Stomach smooth muscle (tissue), 2 donors: Measurements from ENCODE around the gene COL27A1.

Experiments
- H3K27ac ChIP-seq: one replicate; pipeline ENCODE4 v1.7.0; 2013; ENCODE audit warnings: mild to moderate bottlenecking, low read length, inconsistent platforms
- H3K27me3 ChIP-seq, 2 donors: one replicate each; pipeline ENCODE4 v1.7.0; 2013; ENCODE audit warnings: low read length in 2 of 2; ENCODE audit not compliant: insufficient read depth in 2 of 2, control insufficient read depth in 1 of 2
- H3K36me3 ChIP-seq, 2 donors: one replicate each; pipeline ENCODE4 v1.7.0; 2013; ENCODE audit warnings: low read length in 2 of 2; ENCODE audit not compliant: control insufficient read depth in 2 of 2, insufficient read depth in 2 of 2
- H3K4me1 ChIP-seq: one replicate; pipeline ENCODE4 v1.7.0; 2013; ENCODE audit warnings: low read length; ENCODE audit not compliant: control insufficient read depth, insufficient read depth
- H3K4me3 ChIP-seq, 2 donors: one replicate each; pipeline ENCODE4 v1.7.0; 2013; ENCODE audit warnings: low read length in 2 of 2
- H3K9ac ChIP-seq, 2 donors: one replicate each; pipeline ENCODE4 v1.7.0; 2013; ENCODE audit warnings: low read length in 2 of 2, mild to moderate bottlenecking in 1 of 2
- H3K9me3 ChIP-seq, 2 donors: one replicate each; pipeline ENCODE4 v1.7.0; 2013; ENCODE audit warnings: low read length in 2 of 2; ENCODE audit not compliant: control insufficient read depth in 2 of 2
- donor health status: healthy.
- donor health status: Pancreatic carcinoma.

The COL27A1 gene

GRCh38 chr9:114224247-114224610 lies 68.9 kb downstream of the COL27A1 start:
- Histone ChIP-seq H3K9me3 (no peaks in the 10 kb centered on the region), H3K36me3 (no peaks in the 10 kb centered on the region), H3K4me1 (peaks cover 24% of the 10 kb centered on the region), H3K27ac (no peak overlapping the region), H3K4me3 (no peak overlapping the region), H3K27me3 (no peaks in the 10 kb centered on the region), H3K9ac (no peak overlapping the region)

GRCh38 chr9:114225561-114226212 lies 70.3 kb downstream of the COL27A1 start:
- H3K9ac ChIP-seq, result no peak overlapping the region
- H3K9me3 ChIP-seq, result no peaks in the 10 kb centered on the region
- no peak overlapping the region for H3K27ac ChIP-seq
- H3K27me3 ChIP-seq, result no peaks in the 10 kb centered on the region
- peaks cover 19% of the 10 kb centered on the region for H3K4me1 ChIP-seq
- no peaks in the 10 kb centered on the region for H3K36me3 ChIP-seq
- H3K4me3 ChIP-seq, result no peak overlapping the region

GRCh38 chr9:114226246-114227055 lies 71.1 kb downstream of the COL27A1 start:
- Histone ChIP-seq H3K27me3 (no peaks in the 10 kb centered on the region), H3K9ac (no peak overlapping the region), H3K4me3 (no peak overlapping the region), H3K4me1 (peaks cover 14% of the 10 kb centered on the region), H3K9me3 (no peaks in the 10 kb centered on the region), H3K27ac (no peak overlapping the region), H3K36me3 (no peaks in the 10 kb centered on the region)

GRCh38 chr9:114227288-114228015 lies 72.1 kb downstream of the COL27A1 start:
- Histone ChIP-seq H3K9ac (no peak overlapping the region), H3K4me1 (peaks cover 14% of the 10 kb centered on the region), H3K4me3 (no peak overlapping the region), H3K27me3 (no peaks in the 10 kb centered on the region), H3K9me3 (no peaks in the 10 kb centered on the region), H3K27ac (no peak overlapping the region), H3K36me3 (peaks cover 0 to under 1% of the 10 kb centered on the region in 2 donors)

- H3K9me3 ChIP-seq, result no peaks in the 10 kb centered on the region
- H3K27ac ChIP-seq, result no peak overlapping the region
- H3K27me3 ChIP-seq, result no peaks in the 10 kb centered on the region
- no peak overlapping the region for H3K4me3 ChIP-seq
- H3K36me3 ChIP-seq, result peaks cover 0 to 2% of the 10 kb centered on the region in 2 donors
- no peak overlapping the region for H3K9ac ChIP-seq
- peaks cover 15% of the 10 kb centered on the region for H3K4me1 ChIP-seq
These were observed 72.9 kb downstream of the COL27A1 start for GRCh38 chr9:114228016-114228808.

- H3K4me1 ChIP-seq, result peaks cover 26% of the 10 kb centered on the region
- no peak overlapping the region for H3K27ac ChIP-seq
- peaks cover 0 to 2% of the 10 kb centered on the region in 2 donors for H3K36me3 ChIP-seq
- no peaks in the 10 kb centered on the region for H3K27me3 ChIP-seq
- H3K9ac ChIP-seq, result peak overlapping the region in 1 of 2 donors; percentile 6
- no peaks in the 10 kb centered on the region for H3K9me3 ChIP-seq
- no peak overlapping the region for H3K4me3 ChIP-seq
These were observed 74.0 kb downstream of the COL27A1 start for GRCh38 chr9:114229295-114229694.

- Histone ChIP-seq H3K36me3 (peaks cover 0 to 2% of the 10 kb centered on the region in 2 donors), H3K27ac (no peak overlapping the region), H3K9me3 (no peaks in the 10 kb centered on the region), H3K4me1 (peaks cover 29% of the 10 kb centered on the region), H3K9ac (no peak overlapping the region), H3K27me3 (no peaks in the 10 kb centered on the region), H3K4me3 (no peak overlapping the region)
These were observed 74.7 kb downstream of the COL27A1 start for GRCh38 chr9:114230068-114230467.

GRCh38 chr9:114231273-114231672 lies 75.9 kb downstream of the COL27A1 start:
- Histone ChIP-seq H3K4me1 (peaks cover 27% of the 10 kb centered on the region), H3K36me3 (peaks cover 0 to 2% of the 10 kb centered on the region in 2 donors), H3K9ac (no peak overlapping the region), H3K27me3 (no peaks in the 10 kb centered on the region), H3K9me3 (no peaks in the 10 kb centered on the region), H3K27ac (no peak overlapping the region), H3K4me3 (no peak overlapping the region)

- Histone ChIP-seq H3K27ac (no peak overlapping the region), H3K9ac (no peak overlapping the region), H3K27me3 (no peaks in the 10 kb centered on the region), H3K9me3 (no peaks in the 10 kb centered on the region), H3K4me1 (peaks cover 25% of the 10 kb centered on the region), H3K4me3 (no peak overlapping the region), H3K36me3 (peaks cover 0 to 2% of the 10 kb centered on the region in 2 donors)
These were observed 76.5 kb downstream of the COL27A1 start for GRCh38 chr9:114231719-114232449.
